Testis (tissue), 2 donors: ENCODE measurements around the gene VPS35L.

Source experiments
- POLR2A ChIP-seq: fragments of 450-650 bp; IDR thresholded peaks from one replicate; pipeline ENCODE4 v1.6.1; 2017; ENCODE audit warnings: antibody characterized with exemption, mild to moderate bottlenecking, moderate library complexity
- TF ChIP-seq, protein P1 (sequence below), 3 experiments: fragments of 450-650 bp in 2 of 3; fragments of 200-600 bp in 1 of 3; sonication (generic) in 1 of 3; IDR thresholded peaks; one replicate each; pipeline ENCODE4 v1.5.1; 2016 to 2019; ENCODE audit warnings: antibody characterized with exemption in 3 of 3, mild to moderate bottlenecking in 2 of 3, moderate library complexity in 1 of 3

DNA sequence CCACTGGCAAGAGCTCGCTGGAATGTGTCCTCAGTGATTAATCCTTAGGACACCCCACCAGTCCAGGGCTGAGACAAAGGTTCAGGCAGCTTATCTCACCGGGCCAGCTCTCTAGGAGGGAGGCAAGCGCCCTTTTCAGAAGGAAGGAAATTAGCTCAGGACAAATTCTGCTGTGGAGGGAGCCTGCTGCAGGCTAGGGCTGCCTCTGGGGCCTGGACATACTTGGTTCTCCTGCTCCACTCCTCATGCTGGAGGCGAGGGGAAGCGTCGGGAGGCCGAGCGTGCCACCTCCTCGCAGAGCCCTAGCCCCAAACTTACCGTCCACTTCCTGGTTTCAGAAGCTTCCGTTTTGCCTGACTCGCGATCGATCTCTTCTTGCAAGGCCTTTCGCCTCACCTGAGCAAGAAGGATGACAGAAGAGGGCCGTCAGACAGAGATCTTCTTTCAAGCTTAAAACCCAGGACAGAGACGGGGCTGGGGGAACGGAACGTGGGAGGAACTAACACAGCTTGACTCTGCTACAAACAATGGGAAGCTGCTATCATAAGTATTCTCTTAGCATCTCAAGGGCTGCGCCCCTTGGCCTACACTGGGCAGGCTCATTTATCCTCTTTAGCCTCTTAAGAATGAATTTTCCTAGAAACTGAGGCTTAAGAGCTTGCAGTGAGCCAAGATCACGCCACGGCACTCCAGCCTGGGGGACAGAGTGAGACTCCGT lies 154.8 kb downstream of the VPS35L start:
- TF ChIP-seq POLR2A = no peak
- TF ChIP-seq, protein P1, sequence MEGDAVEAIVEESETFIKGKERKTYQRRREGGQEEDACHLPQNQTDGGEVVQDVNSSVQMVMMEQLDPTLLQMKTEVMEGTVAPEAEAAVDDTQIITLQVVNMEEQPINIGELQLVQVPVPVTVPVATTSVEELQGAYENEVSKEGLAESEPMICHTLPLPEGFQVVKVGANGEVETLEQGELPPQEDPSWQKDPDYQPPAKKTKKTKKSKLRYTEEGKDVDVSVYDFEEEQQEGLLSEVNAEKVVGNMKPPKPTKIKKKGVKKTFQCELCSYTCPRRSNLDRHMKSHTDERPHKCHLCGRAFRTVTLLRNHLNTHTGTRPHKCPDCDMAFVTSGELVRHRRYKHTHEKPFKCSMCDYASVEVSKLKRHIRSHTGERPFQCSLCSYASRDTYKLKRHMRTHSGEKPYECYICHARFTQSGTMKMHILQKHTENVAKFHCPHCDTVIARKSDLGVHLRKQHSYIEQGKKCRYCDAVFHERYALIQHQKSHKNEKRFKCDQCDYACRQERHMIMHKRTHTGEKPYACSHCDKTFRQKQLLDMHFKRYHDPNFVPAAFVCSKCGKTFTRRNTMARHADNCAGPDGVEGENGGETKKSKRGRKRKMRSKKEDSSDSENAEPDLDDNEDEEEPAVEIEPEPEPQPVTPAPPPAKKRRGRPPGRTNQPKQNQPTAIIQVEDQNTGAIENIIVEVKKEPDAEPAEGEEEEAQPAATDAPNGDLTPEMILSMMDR (IDR thresholded peaks at IDR 0.05) = no peak
